Measurements from ENCODE around the gene FKBP9. TPM values are rescaled to one million over a fixed set of nuclear protein-coding genes. Genes with fewer than 3 reads are reported as not detected.

FKBP9 gene
- total and polyA plus RNA-seq, 2 of the 8 experiments (the other 6 are each of a cell fraction or from before 2014, with no cell fraction given), result 7.2 to 10.1 TPM

- no peak for TF ChIP-seq GABPA (IDR thresholded peaks at IDR 0.05; ENCODE audit: borderline replicate concordance, insufficient read depth, low read length)
- no peak for TF ChIP-seq TBP (IDR thresholded peaks at IDR 0.05; ENCODE audit: low read depth, low read length)
Measured at GRCh38 chr7:33040803-33041516, 83.7 kb downstream of the FKBP9 start (continued).

Data from H1 (cell line).